ENCODE data around the gene KNSTRN.

Gene KNSTRN

GRCh38 chr15:40382580-40383456, at the start of gene KNSTRN:
Gene KNSTRN, plus strand, starts transcription at chr15:40382721. Its CDS starts 115 bp downstream, at chr15:40382836.
- in situ Hi-C loops (cut with MboI; ENCODE audit: low sequenced_read_pairs) = no loop called here

DNA sequence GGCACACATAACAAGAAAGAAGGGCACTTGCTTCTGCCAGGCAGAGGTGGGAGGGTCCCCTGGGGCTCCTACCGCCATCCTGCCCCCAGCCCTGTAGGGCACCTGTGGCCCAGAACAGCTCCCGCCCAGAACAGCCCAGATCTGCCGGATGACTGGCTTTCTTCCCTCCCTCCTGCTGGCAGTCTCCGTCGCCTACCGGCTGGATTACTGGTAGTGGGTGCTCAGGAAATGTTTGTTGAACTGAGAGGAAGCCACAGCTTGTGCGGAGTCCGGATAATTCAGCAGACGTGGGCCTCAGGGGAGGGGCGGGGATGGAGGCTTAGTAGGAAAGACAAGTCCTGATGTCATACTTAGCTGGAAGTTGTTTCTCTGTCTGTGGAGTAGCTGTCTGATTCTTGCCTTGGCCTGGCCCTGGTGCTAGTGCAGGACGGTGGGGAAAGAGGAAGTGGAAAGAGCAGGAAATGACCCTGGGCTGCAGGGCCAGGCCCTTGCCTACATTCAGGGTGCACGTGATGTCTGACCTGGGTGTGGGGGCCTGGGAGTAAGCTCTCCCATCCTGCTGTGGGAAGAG, 48.5 kb upstream of the KNSTRN start:
- in situ Hi-C loops (cut with MboI; ENCODE audit: low sequenced_read_pairs) = no loop called here

- in situ Hi-C loops (cut with MboI; ENCODE audit: low sequenced_read_pairs) = no loop called here
Measured at GRCh38 chr15:40334541-40334940, 48.0 kb upstream of the KNSTRN start.

- in situ Hi-C loops (cut with MboI; ENCODE audit: low sequenced_read_pairs) = no loop called here
Measured at GRCh38 chr15:40334941-40335795, 47.4 kb upstream of the KNSTRN start.

DNA sequence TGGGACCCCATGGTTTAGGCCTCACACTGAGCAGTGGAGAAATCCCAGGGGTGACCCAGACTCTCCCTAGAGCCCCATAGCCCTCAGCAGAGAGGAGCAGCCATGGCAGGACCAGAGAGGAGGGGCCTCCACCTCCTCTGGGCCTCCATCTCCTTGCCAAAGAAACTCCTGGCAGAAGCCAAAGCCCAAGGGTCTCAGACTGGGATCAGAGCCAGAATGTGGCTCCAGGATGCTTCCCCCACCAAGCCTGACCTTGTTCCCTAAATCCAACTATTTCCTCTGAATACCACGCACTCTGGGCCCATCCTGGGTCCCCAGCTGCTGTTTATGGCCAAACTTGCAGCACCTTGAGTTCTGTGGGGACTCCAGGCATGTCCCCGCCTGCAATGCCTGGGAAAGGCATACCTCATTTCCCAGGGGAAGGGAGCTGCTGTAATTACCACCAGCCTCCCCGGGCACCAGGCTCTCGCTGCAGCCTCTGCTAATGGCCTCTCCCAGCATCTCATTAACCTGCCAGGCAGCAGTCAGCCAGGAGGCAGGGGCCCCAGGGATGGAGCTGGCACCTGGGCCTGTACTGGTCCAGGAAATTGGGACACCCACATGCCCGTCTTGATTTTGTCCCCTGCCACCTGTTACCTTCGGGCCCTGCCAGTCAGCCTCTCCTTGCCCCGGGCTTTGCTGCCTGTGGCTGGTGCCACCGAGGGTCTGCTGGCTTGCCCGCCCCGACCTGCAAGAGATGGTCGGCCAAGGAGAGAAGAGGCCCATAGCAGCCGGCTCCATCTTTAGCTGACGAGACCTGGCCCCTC, 46.4 kb upstream of the KNSTRN start:
- in situ Hi-C loops (cut with MboI; ENCODE audit: low sequenced_read_pairs) = no loop called here

GRCh38 chr15:40336744-40337122, 45.8 kb upstream of the KNSTRN start:
- in situ Hi-C loops (cut with MboI; ENCODE audit: low sequenced_read_pairs) = no loop called here

- in situ Hi-C loops (cut with MboI; ENCODE audit: low sequenced_read_pairs) = no loop called here
Measured at GRCh38 chr15:40337597-40337996, 44.9 kb upstream of the KNSTRN start.

- in situ Hi-C loops (cut with MboI; ENCODE audit: low sequenced_read_pairs) = no loop called here
Measured at GRCh38 chr15:40338041-40338657, 44.4 kb upstream of the KNSTRN start.

DNA sequence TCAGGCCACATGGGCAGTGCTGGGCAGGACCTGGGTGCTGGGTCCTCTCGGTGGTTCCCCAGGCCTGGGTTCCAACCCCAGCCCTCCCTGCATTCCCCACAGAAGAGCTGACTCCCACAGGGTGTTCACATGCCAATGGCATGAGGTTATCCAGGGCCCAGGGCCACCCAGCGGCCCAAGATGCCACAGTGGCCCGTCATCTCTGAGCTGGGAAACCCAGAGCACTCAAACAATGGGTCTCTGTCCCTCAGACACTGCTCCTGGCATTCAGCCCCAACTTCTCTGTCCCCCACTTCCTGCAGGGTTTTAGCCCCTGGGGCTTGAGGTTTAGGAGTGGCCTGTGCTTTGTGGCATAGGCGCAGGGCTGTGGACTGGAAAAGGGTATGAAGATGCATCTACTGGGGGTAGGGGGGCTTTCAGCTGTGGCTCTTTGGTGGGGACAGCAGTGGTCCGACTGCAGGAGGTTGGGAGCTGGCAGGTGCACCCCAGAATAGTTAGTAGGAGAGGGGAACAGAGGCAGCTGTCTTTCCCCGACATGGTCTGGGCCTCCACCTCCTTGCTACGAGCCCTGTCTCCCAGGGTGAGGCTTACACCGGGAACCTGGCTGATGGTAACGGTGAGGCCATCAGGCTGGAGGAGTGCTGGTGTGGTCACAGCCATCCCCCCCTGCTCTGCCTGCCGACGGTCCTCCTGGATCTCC, 43.5 kb upstream of the KNSTRN start:
- in situ Hi-C loops (cut with MboI; ENCODE audit: low sequenced_read_pairs) = no loop called here

DNA sequence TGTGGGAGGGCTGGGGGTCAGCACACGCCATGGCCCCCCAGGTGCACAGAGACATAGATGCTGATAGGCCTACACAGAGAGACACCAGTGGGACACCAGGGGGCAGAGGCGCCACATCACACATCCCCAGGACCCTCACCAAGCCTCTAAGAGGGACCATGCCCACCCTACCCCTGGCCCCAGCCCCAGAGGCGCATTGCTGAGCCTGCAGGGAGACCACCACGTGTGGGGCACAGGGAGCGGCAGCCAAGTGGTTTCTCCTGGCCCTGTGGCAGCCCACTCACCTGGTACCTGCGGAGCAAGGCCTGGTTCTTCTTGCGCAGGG, 42.9 kb upstream of the KNSTRN start:
- in situ Hi-C loops (cut with MboI; ENCODE audit: low sequenced_read_pairs) = no loop called here

DNA sequence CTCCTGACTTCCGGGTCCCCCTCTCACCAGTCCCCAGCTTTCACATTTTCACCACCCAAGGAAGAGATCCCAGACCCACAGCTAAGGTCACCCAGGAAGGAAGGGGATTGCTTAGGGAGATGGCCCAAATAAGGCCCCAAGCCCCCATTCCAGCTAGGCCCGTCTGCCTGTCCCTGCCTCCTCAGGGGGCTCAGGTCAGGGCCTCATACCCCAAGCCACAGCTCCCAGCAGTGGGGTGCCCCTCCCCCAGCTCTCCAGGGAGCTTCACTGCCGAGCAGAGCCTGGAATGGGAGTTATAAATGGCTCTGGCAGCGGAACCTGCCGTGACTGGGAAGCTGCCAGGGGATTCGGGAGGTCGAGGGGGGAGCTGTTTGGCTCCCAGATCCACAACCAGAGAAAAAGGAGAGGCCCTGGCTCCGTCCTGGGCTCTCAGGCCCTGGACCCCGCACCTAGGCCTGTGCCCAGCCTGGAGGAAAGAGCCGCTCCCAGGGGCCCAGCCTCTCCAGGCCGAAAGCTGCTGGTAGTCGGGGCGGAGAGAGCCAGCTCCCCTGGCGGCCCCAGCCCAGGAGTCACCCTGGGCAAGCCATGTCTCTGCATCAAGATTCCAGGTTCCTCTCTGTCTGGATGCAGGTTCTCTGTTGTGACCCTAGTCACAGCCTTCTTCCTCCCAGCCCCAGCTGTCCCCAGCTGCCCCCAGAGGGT, 42.3 kb upstream of the KNSTRN start:
- in situ Hi-C loops (cut with MboI; ENCODE audit: low sequenced_read_pairs) = no loop called here

DNA sequence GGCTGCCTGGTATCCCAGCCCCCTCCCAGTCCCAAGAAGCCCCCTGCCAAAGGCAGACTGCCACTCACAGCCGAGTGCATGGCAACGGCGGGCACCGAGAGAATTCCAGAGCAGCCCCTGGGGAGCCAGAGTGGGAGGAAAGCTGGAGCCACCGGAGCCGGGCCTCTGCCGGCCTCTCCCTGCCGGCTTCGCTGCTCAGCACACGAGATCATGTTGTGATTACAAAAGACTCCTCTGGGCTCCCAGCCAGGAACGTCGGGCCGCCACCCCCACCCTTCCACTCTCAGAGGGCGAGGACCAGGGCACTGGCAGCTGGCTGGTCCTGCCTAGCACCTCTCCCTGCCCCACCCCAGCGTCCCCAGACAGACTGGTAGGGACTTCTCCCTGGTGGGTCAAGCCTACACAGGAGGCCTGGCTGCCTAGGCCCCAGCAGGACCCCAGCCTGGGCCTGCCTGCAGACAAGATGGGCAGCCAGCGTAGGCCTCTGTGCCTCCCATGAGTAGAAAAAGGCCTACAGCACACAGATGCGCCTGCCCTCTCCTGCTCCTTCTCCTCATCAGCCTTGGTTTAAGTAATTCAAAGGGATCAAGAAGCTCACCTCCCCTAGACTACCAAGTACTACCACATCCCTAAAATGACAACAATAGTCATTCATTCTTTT, 41.7 kb upstream of the KNSTRN start, which contains the start of gene CCDC9B:
Gene CCDC9B, minus strand, starts transcription at position 200 of the 661 bp plus-strand sequence. Its CDS starts 120 bp downstream, at position 80.
- in situ Hi-C loops (cut with MboI; ENCODE audit: low sequenced_read_pairs) = no loop called here

GRCh38 chr15:40342416-40343320, 39.9 kb upstream of the KNSTRN start:
- in situ Hi-C loops (cut with MboI; ENCODE audit: low sequenced_read_pairs) = no loop called here

GRCh38 chr15:40343512-40343911, 39.0 kb upstream of the KNSTRN start:
- in situ Hi-C loops (cut with MboI; ENCODE audit: low sequenced_read_pairs) = no loop called here

DNA sequence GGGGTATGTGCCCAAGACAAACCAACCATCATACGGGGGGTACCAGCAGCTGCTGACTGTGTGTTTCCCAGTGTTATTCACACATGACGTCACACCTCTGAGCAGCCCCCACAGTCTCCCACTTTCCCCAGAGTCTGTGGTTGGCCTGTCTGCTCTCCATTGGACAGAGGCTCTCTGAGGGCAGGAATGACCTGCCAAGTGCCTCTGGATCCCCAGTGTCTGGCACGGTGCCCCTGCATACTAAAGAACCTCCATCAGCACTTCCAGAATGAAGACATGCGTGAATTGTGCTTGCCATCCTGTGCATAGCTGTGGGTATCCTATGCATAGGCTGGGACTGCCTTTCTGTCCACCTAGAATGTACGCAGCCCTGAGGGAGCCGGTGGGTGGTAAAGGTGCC, 38.3 kb upstream of the KNSTRN start:
- in situ Hi-C loops (cut with MboI; ENCODE audit: low sequenced_read_pairs) = no loop called here

DNA sequence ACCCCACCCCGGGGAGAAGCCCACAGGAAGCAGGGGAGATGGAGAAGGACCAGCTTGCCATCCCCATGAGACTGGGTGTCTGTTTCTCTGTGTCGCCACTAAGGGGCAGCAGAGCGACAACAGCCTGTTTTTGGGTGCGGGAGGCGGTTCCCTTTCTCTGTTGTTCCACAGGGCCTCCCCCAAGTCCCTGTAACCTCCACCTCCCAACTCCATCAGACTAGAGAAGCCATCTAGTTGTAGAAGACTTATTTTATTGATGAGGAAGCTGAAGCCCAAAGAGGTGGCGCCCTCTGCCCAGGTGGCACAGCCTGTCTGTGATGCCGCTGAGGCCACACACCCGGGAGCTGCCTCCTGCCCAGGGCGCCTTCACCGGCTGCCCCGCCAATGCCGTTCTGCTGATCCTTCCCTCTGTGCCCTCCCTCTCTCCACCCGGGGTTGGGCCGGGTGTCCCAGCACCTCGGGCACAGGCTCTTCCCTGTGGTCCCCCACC, 37.8 kb upstream of the KNSTRN start:
- in situ Hi-C loops (cut with MboI; ENCODE audit: low sequenced_read_pairs) = no loop called here

DNA sequence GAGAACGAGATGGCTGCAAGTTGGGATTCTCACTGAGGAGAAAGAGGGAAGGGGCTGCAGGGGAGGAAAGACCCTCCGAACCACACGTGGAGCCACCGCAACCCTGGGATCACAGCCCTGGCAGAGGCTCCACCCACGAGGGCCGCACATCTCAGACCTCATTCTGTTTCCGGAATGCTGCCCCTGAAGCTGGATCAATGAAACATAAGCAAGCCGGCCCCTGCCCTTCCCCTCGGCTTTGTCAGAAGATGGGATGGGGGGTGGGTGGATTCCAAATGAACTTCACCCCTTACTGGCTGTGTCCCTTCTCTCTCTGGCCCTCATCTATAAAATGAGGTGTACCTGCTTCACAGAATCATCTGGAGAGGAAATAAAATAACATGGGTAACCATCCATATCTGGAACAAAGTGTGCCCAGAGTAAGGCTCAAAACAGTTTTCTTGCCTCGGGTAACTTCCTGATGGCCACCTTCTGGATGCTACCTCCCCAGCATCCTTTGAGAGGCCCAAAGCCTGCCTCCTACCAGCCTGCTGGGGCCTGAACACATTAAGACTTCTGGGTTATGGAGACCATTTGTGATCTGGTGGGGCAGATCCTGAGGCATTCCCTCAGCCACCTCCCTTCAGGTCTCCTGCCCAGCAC, 37.2 kb upstream of the KNSTRN start:
- in situ Hi-C loops (cut with MboI; ENCODE audit: low sequenced_read_pairs) = no loop called here
